Measurements from ENCODE around the gene RAC3.

DNA sequence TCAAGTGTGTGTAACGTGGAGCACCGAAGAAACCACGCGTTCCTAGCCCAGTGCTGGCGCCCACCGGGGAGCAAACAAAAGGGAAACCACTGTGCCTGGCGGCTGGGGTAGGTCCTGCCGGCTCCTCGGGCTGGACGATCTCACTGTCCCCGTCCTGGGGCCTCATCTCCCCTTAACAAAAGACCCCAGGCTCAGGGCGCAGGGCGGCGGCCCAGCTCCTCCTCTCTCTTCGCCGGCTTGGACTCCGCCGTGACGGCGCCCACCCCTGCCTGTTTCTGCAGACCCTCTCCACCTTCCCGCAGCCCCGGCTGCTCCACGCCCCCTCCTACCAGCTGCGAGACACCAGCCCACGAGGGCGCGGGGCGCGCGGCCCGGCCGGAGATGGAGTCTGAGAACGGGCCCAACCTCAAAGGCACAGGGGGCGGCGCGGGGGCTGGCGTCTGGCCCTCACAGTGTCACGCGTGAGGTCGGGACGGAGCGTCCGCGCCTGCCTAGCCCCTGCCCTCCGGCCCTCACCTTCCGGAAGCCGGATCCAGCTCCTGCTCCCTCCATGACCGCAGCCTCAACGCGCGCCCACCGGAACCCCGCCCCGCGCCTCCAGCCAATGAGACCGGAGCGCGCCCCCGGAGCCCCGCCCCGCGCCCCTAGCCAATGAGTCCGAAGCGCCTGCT is 9.0 kb upstream of the RAC3 start, which contains the start of gene CENPX:
- TF ChIP-seq, protein P1, sequence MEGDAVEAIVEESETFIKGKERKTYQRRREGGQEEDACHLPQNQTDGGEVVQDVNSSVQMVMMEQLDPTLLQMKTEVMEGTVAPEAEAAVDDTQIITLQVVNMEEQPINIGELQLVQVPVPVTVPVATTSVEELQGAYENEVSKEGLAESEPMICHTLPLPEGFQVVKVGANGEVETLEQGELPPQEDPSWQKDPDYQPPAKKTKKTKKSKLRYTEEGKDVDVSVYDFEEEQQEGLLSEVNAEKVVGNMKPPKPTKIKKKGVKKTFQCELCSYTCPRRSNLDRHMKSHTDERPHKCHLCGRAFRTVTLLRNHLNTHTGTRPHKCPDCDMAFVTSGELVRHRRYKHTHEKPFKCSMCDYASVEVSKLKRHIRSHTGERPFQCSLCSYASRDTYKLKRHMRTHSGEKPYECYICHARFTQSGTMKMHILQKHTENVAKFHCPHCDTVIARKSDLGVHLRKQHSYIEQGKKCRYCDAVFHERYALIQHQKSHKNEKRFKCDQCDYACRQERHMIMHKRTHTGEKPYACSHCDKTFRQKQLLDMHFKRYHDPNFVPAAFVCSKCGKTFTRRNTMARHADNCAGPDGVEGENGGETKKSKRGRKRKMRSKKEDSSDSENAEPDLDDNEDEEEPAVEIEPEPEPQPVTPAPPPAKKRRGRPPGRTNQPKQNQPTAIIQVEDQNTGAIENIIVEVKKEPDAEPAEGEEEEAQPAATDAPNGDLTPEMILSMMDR (IDR thresholded peaks at IDR 0.05; ENCODE audit: borderline replicate concordance, extremely low read depth, low read length, poor library complexity, severe bottlenecking), result no peak
- TF ChIP-seq EZH2 (IDR thresholded peaks at IDR 0.05; ENCODE audit: borderline replicate concordance, low read depth, low read length, severe bottlenecking), result no peak

Measured in DND-41 (cell line).